Nephron (organoid): Measurements from ENCODE around the gene TEKT2.

Experiments used
- H3K27ac Mint-ChIP-seq, 3 experiments: 2 replicates each; pipeline ENCODE4 v1.8.0; 2020; ENCODE audit warnings: mixed read lengths in 3 of 3, mild to moderate bottlenecking in 2 of 3, moderate library complexity in 1 of 3
- H3K27me3 Mint-ChIP-seq: 2 replicates; pipeline ENCODE4 v1.8.0; 2021; ENCODE audit warnings: low read depth, mild to moderate bottlenecking, moderate library complexity, mixed read lengths
- H3K36me3 Mint-ChIP-seq: 2 replicates; pipeline ENCODE4 v1.8.0; 2020; ENCODE audit warnings: low read depth, mixed read lengths
- H3K4me1 Mint-ChIP-seq: 2 replicates; pipeline ENCODE4 v1.8.0; 2020; ENCODE audit warnings: mixed read lengths
- H3K4me3 Mint-ChIP-seq, 3 experiments: 2 replicates each; pipeline ENCODE4 v1.8.0; 2020; ENCODE audit warnings: mild to moderate bottlenecking in 3 of 3, mixed read lengths in 3 of 3, moderate library complexity in 2 of 3
- H3K9me3 Mint-ChIP-seq: 2 replicates; pipeline ENCODE4 v1.8.0; 2020; ENCODE audit warnings: mixed read lengths
- TF ChIP-seq, protein P1 (sequence below), 3 experiments: fragments of 200-600 bp; sonication (generic); IDR thresholded peaks; one replicate each; pipeline ENCODE4 v1.5.0; 2021; ENCODE audit warnings: antibody characterized with exemption in 3 of 3; ENCODE audit not compliant: unreplicated experiment in 3 of 3

Gene TEKT2

DNA sequence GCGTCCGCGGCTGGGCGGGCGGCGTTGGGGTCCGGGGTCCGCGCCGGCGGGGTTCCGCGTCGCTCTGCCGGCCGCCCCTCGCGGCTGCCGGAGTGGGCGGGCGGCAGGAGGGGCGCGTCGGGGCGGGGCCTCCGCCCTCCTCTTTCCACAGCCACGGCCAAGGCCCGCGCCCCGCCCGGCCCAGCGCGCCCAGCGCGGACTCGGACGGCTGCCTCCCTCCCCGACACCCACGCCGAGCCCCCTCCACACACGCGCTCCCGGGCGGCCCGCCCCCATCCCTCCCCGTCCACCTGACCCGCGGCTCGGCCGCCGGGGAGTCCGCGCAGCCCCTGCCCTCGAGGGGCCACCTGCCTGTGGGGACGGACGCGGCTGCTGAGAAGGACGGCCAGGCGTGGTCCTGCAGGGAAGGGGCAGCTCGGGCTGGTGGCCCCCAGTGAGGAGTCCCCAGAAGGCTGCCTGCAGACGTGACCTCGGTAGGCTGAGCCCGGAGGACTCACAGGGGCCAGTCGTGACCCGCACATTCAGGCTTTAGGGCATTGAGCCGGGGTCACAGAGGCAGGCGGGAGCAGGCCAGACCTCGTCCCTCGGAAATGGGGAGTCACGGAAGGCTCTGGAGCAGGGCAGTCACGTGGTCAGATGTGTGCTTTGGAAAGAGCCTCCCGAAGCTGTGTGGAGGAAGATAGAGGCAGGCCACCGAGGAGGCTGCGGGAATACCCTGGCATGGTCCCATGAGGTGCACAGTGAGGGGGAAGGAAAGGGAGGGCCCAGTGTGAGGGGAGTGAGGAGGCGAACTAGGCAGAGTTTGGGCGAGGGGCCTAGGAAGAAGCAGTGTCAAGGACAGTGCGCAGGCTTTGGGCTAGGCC is 41.5 kb downstream of the TEKT2 start, which contains the start of gene COL8A2:
TSS of gene COL8A2 (minus strand) at position 94 of the 863 bp plus-strand sequence. CDS start 24,980 bp downstream, outside the sequence.
- TF ChIP-seq, protein P1, sequence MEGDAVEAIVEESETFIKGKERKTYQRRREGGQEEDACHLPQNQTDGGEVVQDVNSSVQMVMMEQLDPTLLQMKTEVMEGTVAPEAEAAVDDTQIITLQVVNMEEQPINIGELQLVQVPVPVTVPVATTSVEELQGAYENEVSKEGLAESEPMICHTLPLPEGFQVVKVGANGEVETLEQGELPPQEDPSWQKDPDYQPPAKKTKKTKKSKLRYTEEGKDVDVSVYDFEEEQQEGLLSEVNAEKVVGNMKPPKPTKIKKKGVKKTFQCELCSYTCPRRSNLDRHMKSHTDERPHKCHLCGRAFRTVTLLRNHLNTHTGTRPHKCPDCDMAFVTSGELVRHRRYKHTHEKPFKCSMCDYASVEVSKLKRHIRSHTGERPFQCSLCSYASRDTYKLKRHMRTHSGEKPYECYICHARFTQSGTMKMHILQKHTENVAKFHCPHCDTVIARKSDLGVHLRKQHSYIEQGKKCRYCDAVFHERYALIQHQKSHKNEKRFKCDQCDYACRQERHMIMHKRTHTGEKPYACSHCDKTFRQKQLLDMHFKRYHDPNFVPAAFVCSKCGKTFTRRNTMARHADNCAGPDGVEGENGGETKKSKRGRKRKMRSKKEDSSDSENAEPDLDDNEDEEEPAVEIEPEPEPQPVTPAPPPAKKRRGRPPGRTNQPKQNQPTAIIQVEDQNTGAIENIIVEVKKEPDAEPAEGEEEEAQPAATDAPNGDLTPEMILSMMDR (IDR thresholded peaks at IDR 0.05; ENCODE audit: unreplicated experiment in 3 of 3), result no peak
- Mint-ChIP-seq H3K4me3 (peak within 1 kb of the TSS; percentile 74 to 78 (median 75)), H3K4me1 (peaks cover 46% of the 10 kb centered on the region), H3K27ac (peak within 1 kb of the TSS; percentile 7 to 95 (median 71)), H3K9me3 (no peaks in the 10 kb centered on the region), H3K27me3 (peaks cover 41% of the 10 kb centered on the region), H3K36me3 (no peaks in the 10 kb centered on the region)

GRCh38 chr1:36126005-36126716 is 42.3 kb downstream of the TEKT2 start:
- peaks cover 48% of the 10 kb centered on the region for H3K4me1 Mint-ChIP-seq
- H3K36me3 Mint-ChIP-seq, result no peaks in the 10 kb centered on the region
- peaks cover 40% of the 10 kb centered on the region for H3K27me3 Mint-ChIP-seq
- peak overlapping the region; percentile 69 to 78 (median 71) for H3K4me3 Mint-ChIP-seq
- no peaks in the 10 kb centered on the region for H3K9me3 Mint-ChIP-seq
- H3K27ac Mint-ChIP-seq, result peak overlapping the region; percentile 22 to 95 (median 71)
- TF ChIP-seq, protein P1 (IDR thresholded peaks at IDR 0.05; ENCODE audit: unreplicated experiment in 3 of 3), result no peak

DNA sequence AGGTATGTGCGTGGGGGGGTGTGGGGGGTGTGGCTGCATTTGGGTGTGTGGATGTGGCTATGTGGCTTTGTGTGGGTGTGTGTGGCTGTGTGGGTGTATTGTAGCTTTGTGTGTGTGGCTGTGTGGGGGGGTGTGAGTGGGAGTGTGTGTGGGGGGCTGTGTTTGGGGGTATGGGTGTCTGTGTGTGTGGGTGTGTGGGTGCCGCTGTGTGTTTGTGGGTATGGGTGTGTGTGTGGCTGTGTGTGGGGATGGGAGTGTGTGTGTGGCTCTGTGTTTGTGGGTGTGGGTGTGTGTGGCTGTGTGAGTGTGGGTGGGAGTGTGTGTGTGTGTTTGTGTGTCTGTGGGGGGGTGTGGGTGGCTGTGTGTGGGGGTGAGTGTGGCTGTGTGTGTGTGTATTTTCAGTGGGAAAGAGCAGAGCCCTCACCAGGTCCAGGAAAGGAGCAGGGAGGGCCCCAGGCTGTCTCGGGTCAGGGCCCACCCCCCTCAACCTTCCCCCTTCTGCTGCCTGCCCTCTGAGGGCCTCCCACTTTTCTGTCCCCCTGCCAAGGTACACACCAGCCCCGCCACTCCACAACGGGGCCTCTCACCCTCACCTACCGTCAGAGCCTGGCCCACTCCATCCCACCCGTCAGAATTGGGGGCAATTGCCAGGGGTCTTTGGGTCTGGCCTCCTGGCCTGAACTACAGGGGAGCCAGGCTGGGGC is 43.1 kb downstream of the TEKT2 start:
- Mint-ChIP-seq H3K4me3 (peak overlapping the region; percentile 15 to 78 (median 34)), H3K27me3 (peaks cover 40% of the 10 kb centered on the region), H3K9me3 (no peaks in the 10 kb centered on the region), H3K36me3 (no peaks in the 10 kb centered on the region), H3K4me1 (peaks cover 48% of the 10 kb centered on the region), H3K27ac (peak overlapping the region in 2 of 3 experiments; percentile 44 to 71)
- TF ChIP-seq, protein P1 (IDR thresholded peaks at IDR 0.05; ENCODE audit: unreplicated experiment in 3 of 3), result no peak

- peaks cover 35% of the 10 kb centered on the region for H3K4me1 Mint-ChIP-seq
- TF ChIP-seq, protein P1 (IDR thresholded peaks at IDR 0.05; ENCODE audit: unreplicated experiment in 3 of 3), result no peak
- H3K27me3 Mint-ChIP-seq, result peaks cover 39% of the 10 kb centered on the region
- H3K4me3 Mint-ChIP-seq, result peak overlapping the region in 1 of 3 experiments; percentile 9
- no peaks in the 10 kb centered on the region for H3K9me3 Mint-ChIP-seq
- peak overlapping the region in 1 of 3 experiments; percentile 32 for H3K27ac Mint-ChIP-seq
- H3K36me3 Mint-ChIP-seq, result no peaks in the 10 kb centered on the region
These were observed 44.4 kb downstream of the TEKT2 start for GRCh38 chr1:36128126-36128904.

DNA sequence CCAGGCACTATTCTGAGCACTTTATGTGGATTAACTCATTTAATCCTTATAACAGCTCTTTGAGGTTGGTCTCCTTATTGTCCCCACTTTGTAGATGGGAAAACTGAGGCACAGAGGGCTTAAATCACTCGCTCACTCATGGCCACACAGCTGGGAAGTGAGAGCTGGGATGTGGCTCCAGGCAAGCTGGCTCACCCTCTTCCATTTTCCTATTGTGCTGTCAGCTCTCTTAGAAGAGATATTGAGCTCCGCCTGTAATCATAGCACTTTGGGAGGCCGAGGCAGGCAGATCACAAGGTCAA is 45.0 kb downstream of the TEKT2 start:
- TF ChIP-seq, protein P1 (IDR thresholded peaks at IDR 0.05; ENCODE audit: unreplicated experiment in 3 of 3), result no peak
- Mint-ChIP-seq H3K27me3 (peaks cover 33% of the 10 kb centered on the region), H3K9me3 (no peaks in the 10 kb centered on the region), H3K4me1 (peaks cover 34% of the 10 kb centered on the region), H3K4me3 (no peak overlapping the region), H3K36me3 (no peaks in the 10 kb centered on the region), H3K27ac (no peak overlapping the region)
